GM23338 (cell line): ENCODE measurements around the gene DHX38. TPM values are rescaled to one million over a fixed set of nuclear protein-coding genes. Genes with fewer than 3 reads are reported as not detected.
A peak's percentile ranks its signal among the peaks of the same experiment; 100 is the strongest.

ENCODE experiments used
- ATAC-seq: fragments of 200-7000 bp; cut with Tn5 transposase; 3 replicates; pipeline ENCODE4 v1.9.1; 2020
- DNase-seq: peaks from one replicate; pipeline ENCODE4 v3.0.0-alpha.2; 2015; ENCODE audit warnings: low spot score
- H2AFZ ChIP-seq: fragments of 200-600 bp; sonication (generic); 2 replicates; pipeline ENCODE4 v1.8.0; 2016; ENCODE audit warnings: antibody characterized with exemption, mild to moderate bottlenecking, moderate library complexity
- H3F3A ChIP-seq: fragments of 200-600 bp; sonication (generic); replicated peaks from 2 replicates; pipeline ENCODE4 v1.8.0; 2017; ENCODE audit warnings: antibody characterized with exemption, mixed run types, low read depth
- H3K27ac ChIP-seq: fragments of 200-600 bp; sonication (generic); 2 replicates; pipeline ENCODE4 v1.6.1; 2016; ENCODE audit warnings: low read depth
- H3K27me3 ChIP-seq: fragments of 200-600 bp; sonication (generic); 2 replicates; pipeline ENCODE4 v1.8.0; 2016; ENCODE audit warnings: mild to moderate bottlenecking, mixed run types, moderate library complexity; ENCODE audit not compliant: insufficient read depth
- H3K36me3 ChIP-seq: fragments of 200-600 bp; sonication (generic); 2 replicates; pipeline ENCODE4 v1.8.0; 2016; ENCODE audit warnings: mild to moderate bottlenecking; ENCODE audit not compliant: insufficient read depth
- H3K4me1 ChIP-seq: fragments of 200-600 bp; sonication (generic); 2 replicates; pipeline ENCODE4 v1.8.0; 2016; ENCODE audit warnings: mild to moderate bottlenecking, moderate library complexity; ENCODE audit not compliant: insufficient read depth
- H3K4me2 ChIP-seq: fragments of 200-600 bp; sonication (generic); 2 replicates; pipeline ENCODE4 v1.7.1; 2017; ENCODE audit warnings: mixed run types
- H3K4me3 ChIP-seq: fragments of 200-600 bp; sonication (generic); 2 replicates; pipeline ENCODE4 v1.6.1; 2016; ENCODE audit warnings: mixed run types
- H3K79me2 ChIP-seq: fragments of 200-600 bp; sonication (generic); replicated peaks from 2 replicates; pipeline ENCODE4 v1.8.0; 2017; ENCODE audit warnings: mild to moderate bottlenecking; ENCODE audit not compliant: insufficient read depth
- H3K9me2 ChIP-seq: fragments of 200-600 bp; sonication (generic); 2 replicates; pipeline ENCODE4 v1.8.0; 2017; ENCODE audit not compliant: insufficient read depth
- H4K20me1 ChIP-seq: fragments of 200-600 bp; sonication (generic); replicated peaks from 2 replicates; pipeline ENCODE4 v1.8.0; 2017; ENCODE audit warnings: mild to moderate bottlenecking; ENCODE audit not compliant: insufficient read depth
- H3K27ac Mint-ChIP-seq: 2 replicates; pipeline ENCODE4 v1.8.0; 2020; ENCODE audit warnings: inconsistent platforms, mild to moderate bottlenecking, moderate library complexity, mixed read lengths
- H3K27me3 Mint-ChIP-seq: 3 replicates; pipeline ENCODE4 v1.8.0; 2022; ENCODE audit warnings: low read depth, mild to moderate bottlenecking, moderate library complexity, mixed read lengths, inconsistent platforms; ENCODE audit not compliant: insufficient read depth, poor library complexity
- H3K36me3 Mint-ChIP-seq: 3 replicates; pipeline ENCODE4 v1.8.0; 2021; ENCODE audit warnings: low read depth, mild to moderate bottlenecking, inconsistent platforms, moderate library complexity, mixed read lengths
- H3K4me1 Mint-ChIP-seq: 3 replicates; pipeline ENCODE4 v1.8.0; 2020; ENCODE audit warnings: mild to moderate bottlenecking, inconsistent platforms, mixed read lengths
- H3K4me3 Mint-ChIP-seq: 3 replicates; pipeline ENCODE4 v1.8.0; 2021; ENCODE audit warnings: moderate library complexity, mild to moderate bottlenecking, inconsistent platforms, mixed read lengths
- H3K9me3 Mint-ChIP-seq: 3 replicates; pipeline ENCODE4 v1.8.0; 2020; ENCODE audit warnings: moderate library complexity, mild to moderate bottlenecking, inconsistent platforms, mixed read lengths
- CREB1 ChIP-seq: fragments of 250-450 bp; sonication (Bioruptor Pico); IDR thresholded peaks from 2 replicates; pipeline ENCODE4 v1.5.0; 2020; ENCODE audit warnings: low read depth, mild to moderate bottlenecking, moderate library complexity
- EZH2 ChIP-seq: fragments of 200-600 bp; sonication (generic); IDR thresholded peaks from one replicate; pipeline ENCODE4 v1.8.0; 2017; ENCODE audit warnings: antibody characterized with exemption, mild to moderate bottlenecking, low read depth; ENCODE audit not compliant: unreplicated experiment
- EZH2phosphoT487 ChIP-seq: fragments of 200-600 bp; sonication (generic); IDR thresholded peaks from one replicate; pipeline ENCODE4 v1.8.1; 2018; ENCODE audit warnings: antibody characterized with exemption; ENCODE audit not compliant: unreplicated experiment
- JUNB ChIP-seq: IDR thresholded peaks from one replicate; pipeline ENCODE4 v1.6.1; 2016; ENCODE audit warnings: antibody characterized with exemption; ENCODE audit not compliant: unreplicated experiment
- NANOG ChIP-seq: IDR thresholded peaks from 2 replicates; pipeline ENCODE4 v1.6.1; 2016; ENCODE audit warnings: antibody characterized with exemption, borderline replicate concordance
- POLR2AphosphoS5 ChIP-seq: IDR thresholded peaks from 2 replicates; pipeline ENCODE4 v1.6.1; 2016; ENCODE audit warnings: antibody characterized with exemption, low read depth
- STAT1 ChIP-seq: IDR thresholded peaks from one replicate; pipeline ENCODE4 v1.6.1; 2016; ENCODE audit warnings: antibody characterized with exemption; ENCODE audit not compliant: unreplicated experiment
- ZNF114 ChIP-seq: fragments of 250-450 bp; sonication (Bioruptor Pico); IDR thresholded peaks from 2 replicates; pipeline ENCODE4 v1.5.0; 2020; ENCODE audit warnings: mild to moderate bottlenecking, moderate library complexity
- ZNF331 ChIP-seq: fragments of 250-450 bp; sonication (Bioruptor Pico); IDR thresholded peaks from 2 replicates; pipeline ENCODE4 v1.5.0; 2020; ENCODE audit warnings: low read depth, mild to moderate bottlenecking, moderate library complexity
- polyA plus RNA-seq: library from polyadenylated mRNA; unstranded; fragments of >200 nt; fragmentation: Nextera tagmentation; extraction: Ambion mirVana; gene quantifications from 2 replicates; pipeline ENCODE4 v1.2.1, GENCODE V29; 2016
- total RNA-seq: library from RNA; depleted of rRNA; stranded (reverse); fragments of >200 nt; shearing (Covaris generic); gene quantifications from 2 replicates; pipeline ENCODE4 v1.2.3, GENCODE V29; 2014
- TF ChIP-seq, protein P1 (sequence below): IDR thresholded peaks from 2 replicates; pipeline ENCODE4 v1.6.1; 2016; ENCODE audit warnings: antibody characterized with exemption
- TF ChIP-seq, protein P2 (sequence below): IDR thresholded peaks from one replicate; pipeline ENCODE4 v1.6.1; 2018; ENCODE audit warnings: antibody characterized with exemption; ENCODE audit not compliant: unreplicated experiment
- TF ChIP-seq, protein P3 (sequence below): fragments of 250-450 bp; sonication (Bioruptor Pico); IDR thresholded peaks from 2 replicates; pipeline ENCODE4 v1.5.0; 2020; ENCODE audit warnings: mild to moderate bottlenecking, moderate library complexity
- TF ChIP-seq, protein P4 (sequence below), 2 experiments: fragments of 200-600 bp in 1 of 2; sonication (generic) in 1 of 2; conservative IDR thresholded peaks; 2 replicates each; pipeline versions ENCODE4 v1.5.1 to v1.6.1; 2016 to 2017; ENCODE audit warnings: antibody characterized with exemption in 2 of 2, low read depth in 2 of 2, mild to moderate bottlenecking in 2 of 2, moderate library complexity in 1 of 2

DHX38 gene
- total and polyA plus RNA-seq, 2 experiments from 2014 or later: 31.4 to 46.4 TPM

DNA sequence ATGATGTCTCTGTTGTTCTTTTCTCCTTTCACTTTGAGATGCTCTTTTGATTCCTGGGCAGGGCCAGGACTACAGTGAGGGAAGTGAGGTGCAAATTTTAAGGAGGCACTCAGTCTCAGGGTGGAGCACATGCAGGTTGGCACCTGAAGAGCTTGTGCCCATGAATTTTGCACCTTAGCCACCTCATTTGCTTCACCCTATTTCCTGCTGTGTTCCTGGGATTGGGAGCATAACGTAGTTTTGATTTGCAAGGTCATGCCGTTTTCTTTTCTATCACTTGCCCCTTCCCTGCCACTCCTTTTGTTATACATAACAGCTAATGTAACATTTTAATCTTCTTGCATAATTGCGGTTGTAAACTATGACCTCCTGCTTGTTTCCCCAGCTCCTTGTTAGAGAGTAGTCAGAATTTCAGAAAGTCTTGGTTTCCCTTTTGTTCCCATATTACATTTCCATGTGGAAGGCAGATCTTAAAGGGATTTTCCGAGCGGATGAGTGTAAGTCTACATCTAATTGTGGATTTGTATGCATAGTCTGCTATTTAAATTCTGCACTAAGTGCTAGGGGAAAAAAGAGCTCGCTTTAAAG lies 68.6 kb downstream of the DHX38 start:
- Histone ChIP-seq H3K4me2 (peak overlapping the region; percentile 58), H3K79me2 (no peaks in the 10 kb centered on the region), H4K20me1 (no peaks in the 10 kb centered on the region), H2AFZ (no peak overlapping the region), H3K27ac (no peak overlapping the region), H3K4me3 (peak overlapping the region; percentile 17; the same call in 1 of the 2 replicates), H3K36me3 (no peaks in the 10 kb centered on the region), H3K27me3 (no peaks in the 10 kb centered on the region), H3F3A (no peaks in the 10 kb centered on the region), H3K9me2 (peaks cover 8% of the 10 kb centered on the region), H3K4me1 (peaks cover 17% of the 10 kb centered on the region)
- ATAC-seq (peak; percentile 44), DNase-seq (peak; percentile 7)
- peak overlapping the region; percentile 18; the same call in 1 of the 3 replicates for H3K4me3 Mint-ChIP-seq
- H3K36me3 Mint-ChIP-seq: peaks cover 4% of the 10 kb centered on the region; the same call in 2 of the 3 replicates
- TF ChIP-seq EZH2 (no peak), NANOG (no peak; the same call in 1 of the 2 replicates), ZNF114 (no peak), ZNF331 (CRISPR knock-in tag) (no peak), POLR2AphosphoS5 (no peak), JUNB (no peak), STAT1 (no peak), CREB1 (CRISPR knock-in tag) (no peak), EZH2phosphoT487 (no peak)
- TF ChIP-seq, protein P1, sequence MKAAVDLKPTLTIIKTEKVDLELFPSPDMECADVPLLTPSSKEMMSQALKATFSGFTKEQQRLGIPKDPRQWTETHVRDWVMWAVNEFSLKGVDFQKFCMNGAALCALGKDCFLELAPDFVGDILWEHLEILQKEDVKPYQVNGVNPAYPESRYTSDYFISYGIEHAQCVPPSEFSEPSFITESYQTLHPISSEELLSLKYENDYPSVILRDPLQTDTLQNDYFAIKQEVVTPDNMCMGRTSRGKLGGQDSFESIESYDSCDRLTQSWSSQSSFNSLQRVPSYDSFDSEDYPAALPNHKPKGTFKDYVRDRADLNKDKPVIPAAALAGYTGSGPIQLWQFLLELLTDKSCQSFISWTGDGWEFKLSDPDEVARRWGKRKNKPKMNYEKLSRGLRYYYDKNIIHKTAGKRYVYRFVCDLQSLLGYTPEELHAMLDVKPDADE: no peak
- TF ChIP-seq, protein P2, sequence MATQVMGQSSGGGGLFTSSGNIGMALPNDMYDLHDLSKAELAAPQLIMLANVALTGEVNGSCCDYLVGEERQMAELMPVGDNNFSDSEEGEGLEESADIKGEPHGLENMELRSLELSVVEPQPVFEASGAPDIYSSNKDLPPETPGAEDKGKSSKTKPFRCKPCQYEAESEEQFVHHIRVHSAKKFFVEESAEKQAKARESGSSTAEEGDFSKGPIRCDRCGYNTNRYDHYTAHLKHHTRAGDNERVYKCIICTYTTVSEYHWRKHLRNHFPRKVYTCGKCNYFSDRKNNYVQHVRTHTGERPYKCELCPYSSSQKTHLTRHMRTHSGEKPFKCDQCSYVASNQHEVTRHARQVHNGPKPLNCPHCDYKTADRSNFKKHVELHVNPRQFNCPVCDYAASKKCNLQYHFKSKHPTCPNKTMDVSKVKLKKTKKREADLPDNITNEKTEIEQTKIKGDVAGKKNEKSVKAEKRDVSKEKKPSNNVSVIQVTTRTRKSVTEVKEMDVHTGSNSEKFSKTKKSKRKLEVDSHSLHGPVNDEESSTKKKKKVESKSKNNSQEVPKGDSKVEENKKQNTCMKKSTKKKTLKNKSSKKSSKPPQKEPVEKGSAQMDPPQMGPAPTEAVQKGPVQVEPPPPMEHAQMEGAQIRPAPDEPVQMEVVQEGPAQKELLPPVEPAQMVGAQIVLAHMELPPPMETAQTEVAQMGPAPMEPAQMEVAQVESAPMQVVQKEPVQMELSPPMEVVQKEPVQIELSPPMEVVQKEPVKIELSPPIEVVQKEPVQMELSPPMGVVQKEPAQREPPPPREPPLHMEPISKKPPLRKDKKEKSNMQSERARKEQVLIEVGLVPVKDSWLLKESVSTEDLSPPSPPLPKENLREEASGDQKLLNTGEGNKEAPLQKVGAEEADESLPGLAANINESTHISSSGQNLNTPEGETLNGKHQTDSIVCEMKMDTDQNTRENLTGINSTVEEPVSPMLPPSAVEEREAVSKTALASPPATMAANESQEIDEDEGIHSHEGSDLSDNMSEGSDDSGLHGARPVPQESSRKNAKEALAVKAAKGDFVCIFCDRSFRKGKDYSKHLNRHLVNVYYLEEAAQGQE: no peak
- TF ChIP-seq, protein P3, sequence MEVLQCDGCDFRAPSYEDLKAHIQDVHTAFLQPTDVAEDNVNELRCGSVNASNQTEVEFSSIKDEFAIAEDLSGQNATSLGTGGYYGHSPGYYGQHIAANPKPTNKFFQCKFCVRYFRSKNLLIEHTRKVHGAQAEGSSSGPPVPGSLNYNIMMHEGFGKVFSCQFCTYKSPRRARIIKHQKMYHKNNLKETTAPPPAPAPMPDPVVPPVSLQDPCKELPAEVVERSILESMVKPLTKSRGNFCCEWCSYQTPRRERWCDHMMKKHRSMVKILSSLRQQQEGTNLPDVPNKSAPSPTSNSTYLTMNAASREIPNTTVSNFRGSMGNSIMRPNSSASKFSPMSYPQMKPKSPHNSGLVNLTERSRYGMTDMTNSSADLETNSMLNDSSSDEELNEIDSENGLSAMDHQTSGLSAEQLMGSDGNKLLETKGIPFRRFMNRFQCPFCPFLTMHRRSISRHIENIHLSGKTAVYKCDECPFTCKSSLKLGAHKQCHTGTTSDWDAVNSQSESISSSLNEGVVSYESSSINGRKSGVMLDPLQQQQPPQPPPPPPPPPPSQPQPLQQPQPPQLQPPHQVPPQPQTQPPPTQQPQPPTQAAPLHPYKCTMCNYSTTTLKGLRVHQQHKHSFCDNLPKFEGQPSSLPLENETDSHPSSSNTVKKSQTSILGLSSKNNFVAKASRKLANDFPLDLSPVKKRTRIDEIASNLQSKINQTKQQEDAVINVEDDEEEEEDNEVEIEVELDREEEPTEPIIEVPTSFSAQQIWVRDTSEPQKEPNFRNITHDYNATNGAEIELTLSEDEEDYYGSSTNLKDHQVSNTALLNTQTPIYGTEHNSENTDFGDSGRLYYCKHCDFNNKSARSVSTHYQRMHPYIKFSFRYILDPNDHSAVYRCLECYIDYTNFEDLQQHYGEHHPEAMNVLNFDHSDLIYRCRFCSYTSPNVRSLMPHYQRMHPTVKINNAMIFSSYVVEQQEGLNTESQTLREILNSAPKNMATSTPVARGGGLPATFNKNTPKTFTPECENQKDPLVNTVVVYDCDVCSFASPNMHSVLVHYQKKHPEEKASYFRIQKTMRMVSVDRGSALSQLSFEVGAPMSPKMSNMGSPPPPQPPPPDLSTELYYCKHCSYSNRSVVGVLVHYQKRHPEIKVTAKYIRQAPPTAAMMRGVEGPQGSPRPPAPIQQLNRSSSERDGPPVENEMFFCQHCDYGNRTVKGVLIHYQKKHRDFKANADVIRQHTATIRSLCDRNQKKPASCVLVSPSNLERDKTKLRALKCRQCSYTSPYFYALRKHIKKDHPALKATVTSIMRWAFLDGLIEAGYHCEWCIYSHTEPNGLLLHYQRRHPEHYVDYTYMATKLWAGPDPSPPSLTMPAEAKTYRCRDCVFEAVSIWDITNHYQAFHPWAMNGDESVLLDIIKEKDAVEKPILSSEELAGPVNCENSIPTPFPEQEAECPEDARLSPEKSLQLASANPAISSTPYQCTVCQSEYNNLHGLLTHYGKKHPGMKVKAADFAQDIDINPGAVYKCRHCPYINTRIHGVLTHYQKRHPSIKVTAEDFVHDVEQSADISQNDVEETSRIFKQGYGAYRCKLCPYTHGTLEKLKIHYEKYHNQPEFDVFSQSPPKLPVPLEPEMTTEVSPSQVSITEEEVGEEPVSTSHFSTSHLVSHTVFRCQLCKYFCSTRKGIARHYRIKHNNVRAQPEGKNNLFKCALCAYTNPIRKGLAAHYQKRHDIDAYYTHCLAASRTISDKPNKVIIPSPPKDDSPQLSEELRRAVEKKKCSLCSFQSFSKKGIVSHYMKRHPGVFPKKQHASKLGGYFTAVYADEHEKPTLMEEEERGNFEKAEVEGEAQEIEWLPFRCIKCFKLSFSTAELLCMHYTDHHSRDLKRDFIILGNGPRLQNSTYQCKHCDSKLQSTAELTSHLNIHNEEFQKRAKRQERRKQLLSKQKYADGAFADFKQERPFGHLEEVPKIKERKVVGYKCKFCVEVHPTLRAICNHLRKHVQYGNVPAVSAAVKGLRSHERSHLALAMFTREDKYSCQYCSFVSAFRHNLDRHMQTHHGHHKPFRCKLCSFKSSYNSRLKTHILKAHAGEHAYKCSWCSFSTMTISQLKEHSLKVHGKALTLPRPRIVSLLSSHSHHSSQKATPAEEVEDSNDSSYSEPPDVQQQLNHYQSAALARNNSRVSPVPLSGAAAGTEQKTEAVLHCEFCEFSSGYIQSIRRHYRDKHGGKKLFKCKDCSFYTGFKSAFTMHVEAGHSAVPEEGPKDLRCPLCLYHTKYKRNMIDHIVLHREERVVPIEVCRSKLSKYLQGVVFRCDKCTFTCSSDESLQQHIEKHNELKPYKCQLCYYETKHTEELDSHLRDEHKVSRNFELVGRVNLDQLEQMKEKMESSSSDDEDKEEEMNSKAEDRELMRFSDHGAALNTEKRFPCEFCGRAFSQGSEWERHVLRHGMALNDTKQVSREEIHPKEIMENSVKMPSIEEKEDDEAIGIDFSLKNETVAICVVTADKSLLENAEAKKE (CRISPR knock-in tag): no peak
- TF ChIP-seq, protein P4, sequence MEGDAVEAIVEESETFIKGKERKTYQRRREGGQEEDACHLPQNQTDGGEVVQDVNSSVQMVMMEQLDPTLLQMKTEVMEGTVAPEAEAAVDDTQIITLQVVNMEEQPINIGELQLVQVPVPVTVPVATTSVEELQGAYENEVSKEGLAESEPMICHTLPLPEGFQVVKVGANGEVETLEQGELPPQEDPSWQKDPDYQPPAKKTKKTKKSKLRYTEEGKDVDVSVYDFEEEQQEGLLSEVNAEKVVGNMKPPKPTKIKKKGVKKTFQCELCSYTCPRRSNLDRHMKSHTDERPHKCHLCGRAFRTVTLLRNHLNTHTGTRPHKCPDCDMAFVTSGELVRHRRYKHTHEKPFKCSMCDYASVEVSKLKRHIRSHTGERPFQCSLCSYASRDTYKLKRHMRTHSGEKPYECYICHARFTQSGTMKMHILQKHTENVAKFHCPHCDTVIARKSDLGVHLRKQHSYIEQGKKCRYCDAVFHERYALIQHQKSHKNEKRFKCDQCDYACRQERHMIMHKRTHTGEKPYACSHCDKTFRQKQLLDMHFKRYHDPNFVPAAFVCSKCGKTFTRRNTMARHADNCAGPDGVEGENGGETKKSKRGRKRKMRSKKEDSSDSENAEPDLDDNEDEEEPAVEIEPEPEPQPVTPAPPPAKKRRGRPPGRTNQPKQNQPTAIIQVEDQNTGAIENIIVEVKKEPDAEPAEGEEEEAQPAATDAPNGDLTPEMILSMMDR (conservative IDR thresholded peaks at IDR 0.05; ENCODE audit: low read depth in 2 of 2): no peak
- H3K27me3 Mint-ChIP-seq: no peaks in the 10 kb centered on the region
- H3K9me3 Mint-ChIP-seq: peaks cover 5% of the 10 kb centered on the region
- H3K4me1 Mint-ChIP-seq: peaks cover 14% of the 10 kb centered on the region
- H3K27ac Mint-ChIP-seq: peak overlapping the region; percentile 21; the same call in 1 of the 2 replicates
